ENCODE data around the gene KLHL8.

DNA sequence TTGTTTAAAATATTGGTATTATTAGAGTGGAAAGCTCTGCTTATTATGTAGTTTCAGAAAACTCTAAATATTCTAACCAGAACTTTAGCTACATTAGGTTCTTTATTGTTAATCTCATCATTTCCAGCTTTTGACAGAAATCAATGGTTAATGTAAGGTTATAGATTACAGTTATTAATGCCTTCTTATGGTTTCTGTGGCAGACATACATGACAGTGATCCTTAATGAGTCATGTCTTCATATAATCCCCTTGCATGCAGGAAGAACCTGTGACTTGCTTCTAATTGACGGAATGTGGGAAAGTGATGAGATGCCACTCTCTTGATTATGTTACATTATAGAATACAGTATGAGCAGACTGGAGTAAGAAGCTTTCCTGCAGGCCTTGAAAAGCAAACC lies 23.5 kb downstream of the KLHL8 start:
- TF ChIP-seq, protein P1, sequence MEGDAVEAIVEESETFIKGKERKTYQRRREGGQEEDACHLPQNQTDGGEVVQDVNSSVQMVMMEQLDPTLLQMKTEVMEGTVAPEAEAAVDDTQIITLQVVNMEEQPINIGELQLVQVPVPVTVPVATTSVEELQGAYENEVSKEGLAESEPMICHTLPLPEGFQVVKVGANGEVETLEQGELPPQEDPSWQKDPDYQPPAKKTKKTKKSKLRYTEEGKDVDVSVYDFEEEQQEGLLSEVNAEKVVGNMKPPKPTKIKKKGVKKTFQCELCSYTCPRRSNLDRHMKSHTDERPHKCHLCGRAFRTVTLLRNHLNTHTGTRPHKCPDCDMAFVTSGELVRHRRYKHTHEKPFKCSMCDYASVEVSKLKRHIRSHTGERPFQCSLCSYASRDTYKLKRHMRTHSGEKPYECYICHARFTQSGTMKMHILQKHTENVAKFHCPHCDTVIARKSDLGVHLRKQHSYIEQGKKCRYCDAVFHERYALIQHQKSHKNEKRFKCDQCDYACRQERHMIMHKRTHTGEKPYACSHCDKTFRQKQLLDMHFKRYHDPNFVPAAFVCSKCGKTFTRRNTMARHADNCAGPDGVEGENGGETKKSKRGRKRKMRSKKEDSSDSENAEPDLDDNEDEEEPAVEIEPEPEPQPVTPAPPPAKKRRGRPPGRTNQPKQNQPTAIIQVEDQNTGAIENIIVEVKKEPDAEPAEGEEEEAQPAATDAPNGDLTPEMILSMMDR (IDR thresholded peaks at IDR 0.05; ENCODE audit: poor library complexity, severe bottlenecking) = no peak
- TF ChIP-seq POLR2AphosphoS5 (IDR thresholded peaks at IDR 0.05) (no peak), EP300 (conservative IDR thresholded peaks at IDR 0.05; ENCODE audit: poor library complexity, severe bottlenecking) (no peak)

Data from neural cell (in vitro differentiated cells).